Nephron progenitor cell (in vitro differentiated cells): ENCODE measurements around the gene CYP2E1.
"Not testable (repeated sequence)": the region's sequence is repeated elsewhere in the genome, so short reads cannot be mapped to it uniquely, and the experiment has no call there.

Experiments
- DNase-seq: peaks from one replicate; pipeline ENCODE4 v3.0.0; 2021
- H3K27ac Mint-ChIP-seq: 2 replicates; pipeline ENCODE4 v1.8.0; 2021; ENCODE audit warnings: mild to moderate bottlenecking, moderate library complexity, mixed read lengths
- H3K27me3 Mint-ChIP-seq: 2 replicates; pipeline ENCODE4 v1.8.0; 2021; ENCODE audit warnings: mild to moderate bottlenecking, low read depth, mixed read lengths; ENCODE audit not compliant: poor library complexity
- H3K36me3 Mint-ChIP-seq: 2 replicates; pipeline ENCODE4 v1.8.0; 2021; ENCODE audit warnings: low read depth, mixed read lengths
- H3K4me1 Mint-ChIP-seq: 2 replicates; pipeline ENCODE4 v1.8.0; 2021; ENCODE audit warnings: mixed read lengths
- H3K4me3 Mint-ChIP-seq: 2 replicates; pipeline ENCODE4 v1.8.0; 2021; ENCODE audit warnings: mild to moderate bottlenecking, moderate library complexity, mixed read lengths
- H3K9me3 Mint-ChIP-seq: 2 replicates; pipeline ENCODE4 v1.8.0; 2021; ENCODE audit warnings: mild to moderate bottlenecking, moderate library complexity, mixed read lengths
- CTCF ChIP-seq: fragments of 200-600 bp; sonication (generic); IDR thresholded peaks from 2 replicates; pipeline ENCODE4 v1.5.0; 2021; ENCODE audit warnings: antibody characterized with exemption

The CYP2E1 gene

GRCh38 chr10:133532871-133533270, 5.7 kb downstream of the CYP2E1 start:
- H3K4me1 Mint-ChIP-seq, result no peaks in the 10 kb centered on the region
- H3K9me3 Mint-ChIP-seq, result peaks cover 82% of the 10 kb centered on the region
- no peak overlapping the region for H3K27ac Mint-ChIP-seq
- H3K4me3 Mint-ChIP-seq, result no peak overlapping the region
- H3K27me3 Mint-ChIP-seq, result no peaks in the 10 kb centered on the region
- no peaks in the 10 kb centered on the region for H3K36me3 Mint-ChIP-seq
- no peak for DNase-seq
- TF ChIP-seq CTCF, result no peak

DNA sequence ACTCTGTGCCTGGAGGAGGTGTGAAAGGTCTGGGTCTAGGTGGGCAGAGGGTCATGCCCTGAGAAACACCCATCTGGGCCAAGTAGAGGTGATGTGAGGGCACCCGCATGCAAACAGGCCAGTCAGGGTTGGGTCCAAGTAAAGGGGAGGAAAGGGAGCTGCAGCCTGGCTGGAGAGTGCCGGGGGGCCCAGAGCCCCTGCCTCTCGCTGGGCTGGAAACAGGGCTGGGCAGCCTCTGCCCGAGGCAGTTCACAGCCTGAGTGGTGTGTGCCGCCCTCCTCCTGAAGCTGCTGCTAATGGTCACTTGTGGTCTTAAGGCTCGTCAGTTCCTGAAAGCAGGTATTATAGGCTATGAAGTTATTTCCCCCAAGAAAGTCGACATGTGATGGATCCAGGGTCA, 7.3 kb downstream of the CYP2E1 start:
- H3K4me3 Mint-ChIP-seq, result no peak overlapping the region
- H3K36me3 Mint-ChIP-seq, result no peaks in the 10 kb centered on the region
- no peak for TF ChIP-seq CTCF
- DNase-seq, result no peak
- H3K27me3 Mint-ChIP-seq, result no peaks in the 10 kb centered on the region
- no peaks in the 10 kb centered on the region for H3K4me1 Mint-ChIP-seq
- peaks cover 85% of the 10 kb centered on the region for H3K9me3 Mint-ChIP-seq
- H3K27ac Mint-ChIP-seq, result no peak overlapping the region

DNA sequence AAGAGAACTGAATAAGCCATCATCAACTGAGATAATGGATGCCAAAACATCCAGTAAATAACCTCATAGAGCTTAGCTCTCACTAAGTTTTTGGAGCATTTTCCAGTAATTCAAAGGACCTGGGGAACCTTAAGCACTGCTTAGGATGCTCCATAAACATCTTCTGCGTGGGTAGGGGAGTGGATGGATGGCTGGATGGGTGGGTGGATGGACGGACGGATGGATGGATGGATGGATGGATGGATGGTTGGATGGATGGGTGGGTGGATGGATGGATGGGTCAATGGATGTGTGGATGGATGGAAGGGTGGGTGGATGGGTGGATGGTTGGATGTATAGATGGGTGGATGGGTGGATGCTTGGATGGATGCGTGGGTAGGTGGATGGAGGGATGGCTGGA, 9.0 kb downstream of the CYP2E1 start:
- no peaks in the 10 kb centered on the region for H3K27me3 Mint-ChIP-seq
- TF ChIP-seq CTCF, result no peak
- H3K4me3 Mint-ChIP-seq, result no peak overlapping the region
- DNase-seq, result no peak
- H3K9me3 Mint-ChIP-seq, result peaks cover 79% of the 10 kb centered on the region
- no peaks in the 10 kb centered on the region for H3K36me3 Mint-ChIP-seq
- no peaks in the 10 kb centered on the region for H3K4me1 Mint-ChIP-seq
- H3K27ac Mint-ChIP-seq, result no peak overlapping the region

- Mint-ChIP-seq H3K27me3 (peaks cover 2% of the 10 kb centered on the region), H3K4me3 (no peak overlapping the region), H3K36me3 (no peaks in the 10 kb centered on the region), H3K9me3 (peaks cover 76% of the 10 kb centered on the region), H3K4me1 (no peaks in the 10 kb centered on the region), H3K27ac (no peak overlapping the region)
- DNase-seq, result no peak
- TF ChIP-seq CTCF, result no peak
These were observed 10.7 kb downstream of the CYP2E1 start for GRCh38 chr10:133537546-133538545.

DNA sequence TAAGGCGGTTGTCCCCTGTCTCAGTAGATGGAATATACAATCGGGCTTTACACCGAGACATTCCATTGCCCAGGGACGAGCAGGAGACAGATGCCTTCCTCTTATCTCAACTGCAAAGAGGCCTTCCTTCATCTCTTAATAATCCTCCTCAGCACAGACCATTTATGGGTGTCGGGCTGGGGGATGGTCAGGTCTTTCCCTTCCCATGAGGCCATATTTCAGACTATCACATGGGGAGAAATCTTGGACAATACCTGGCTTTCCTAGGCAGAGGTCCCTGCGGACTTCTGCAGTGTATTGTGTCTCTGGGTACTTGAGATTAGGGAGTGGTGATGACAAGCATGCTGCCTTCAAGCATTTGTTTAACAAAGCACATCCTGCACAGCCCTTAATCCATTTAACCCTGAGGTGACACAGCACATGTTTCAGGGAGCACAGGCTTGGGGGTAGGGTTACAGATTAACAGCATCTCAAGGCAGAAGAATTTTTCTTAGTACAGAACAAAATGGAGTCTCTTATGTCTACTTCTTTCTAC, 14.3 kb downstream of the CYP2E1 start:
- not testable (repeated sequence) for H3K27me3 Mint-ChIP-seq, H3K27ac Mint-ChIP-seq, H3K4me3 Mint-ChIP-seq, H3K4me1 Mint-ChIP-seq, H3K36me3 Mint-ChIP-seq, DNase-seq
- H3K9me3 Mint-ChIP-seq, result peaks cover 78% of the 10 kb centered on the region

DNA sequence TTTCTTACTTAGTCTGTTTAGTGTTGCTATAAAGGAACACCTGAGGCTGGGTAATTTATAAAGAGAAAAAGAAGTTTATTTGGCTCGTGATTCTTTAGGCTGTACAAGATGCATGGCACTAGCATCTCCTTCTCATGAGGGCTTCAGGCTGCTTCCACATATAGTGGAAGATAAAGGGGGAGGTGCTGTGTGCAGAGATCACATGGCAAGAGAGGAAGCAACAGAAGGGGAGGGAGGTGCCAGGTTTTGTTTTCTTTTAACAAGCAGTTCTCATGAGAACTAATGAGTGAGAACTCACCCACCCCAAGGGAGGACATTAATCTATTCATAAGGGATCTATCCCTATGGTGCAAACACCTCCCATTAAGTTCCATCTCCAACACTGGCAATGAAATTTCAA, 17.3 kb downstream of the CYP2E1 start:
- Mint-ChIP-seq H3K27ac (no peak overlapping the region), H3K9me3 (peaks cover 85% of the 10 kb centered on the region), H3K4me3 (no peak overlapping the region), H3K36me3 (no peaks in the 10 kb centered on the region), H3K27me3 (peaks cover 6% of the 10 kb centered on the region), H3K4me1 (no peaks in the 10 kb centered on the region)
- TF ChIP-seq CTCF, result no peak
- no peak for DNase-seq
